ENCODE data around the gene NDST3. TPM values are rescaled to one million over a fixed set of nuclear protein-coding genes. Genes with fewer than 3 reads are reported as not detected.

Gene NDST3
- 1.5 and 2.7 TPM in 2 replicates for total RNA-seq (ENCODE audit: low replicate concordance)
- long read RNA-seq, full-length matches to known transcripts = 1 of 7 reads
- long read RNA-seq, partial matches to known transcripts = 3 of 7 reads
- long read RNA-seq, other reads (novel, unspliced or antisense) = 3 of 7 reads

DNA sequence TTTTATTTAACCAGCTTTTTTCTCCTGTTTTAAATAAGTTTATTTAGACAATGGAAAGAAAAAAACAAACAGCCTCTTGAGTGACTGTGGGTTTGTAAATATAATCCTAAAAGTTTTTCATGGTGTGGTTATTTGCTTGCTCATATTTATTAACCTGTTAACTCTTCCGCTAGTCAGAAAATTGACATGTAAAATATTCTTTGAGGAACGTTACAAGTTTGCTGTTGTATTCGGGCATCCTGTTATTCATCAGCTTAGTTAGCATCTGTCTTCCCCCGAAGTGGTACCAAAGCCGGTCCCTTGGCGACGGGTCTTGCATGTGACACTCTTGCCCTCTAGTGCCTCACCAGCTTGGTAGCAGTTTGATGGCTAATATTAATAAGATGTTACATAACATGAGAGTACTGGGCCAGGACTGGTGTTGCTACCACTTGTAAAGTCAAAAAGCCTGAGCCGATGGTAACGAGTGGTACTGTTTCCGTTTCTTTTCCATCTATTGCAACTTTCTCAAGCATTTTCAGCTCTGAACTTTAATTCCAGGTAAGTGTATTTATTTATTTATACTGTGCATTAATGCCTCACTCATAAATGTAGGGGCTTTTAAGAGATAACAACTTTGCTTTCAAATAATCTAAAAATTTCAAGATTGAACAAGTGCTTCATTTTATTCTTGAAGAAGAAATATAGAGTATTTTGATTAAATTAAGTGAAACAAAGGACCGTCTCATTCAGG, at the start of gene NDST3:
Gene NDST3 (plus strand): TSS at position 434 of the 733 bp plus-strand sequence. CDS start 19,425 bp downstream, outside the sequence.
- Mint-ChIP-seq H3K4me1 (ENCODE audit: unreplicated experiment) (peaks cover 5% of the 10 kb centered on the region), H3K27me3 (peaks cover 28% of the 10 kb centered on the region), H3K36me3 (no peaks in the 10 kb centered on the region), H3K4me3 (peak within 1 kb of the TSS; percentile 91), H3K27ac (peak within 1 kb of the TSS; percentile 24), H3K9me3 (no peaks in the 10 kb centered on the region)
- TF ChIP-seq CTCF (conservative IDR thresholded peaks at IDR 0.05) = peak; percentile 79
- DNase-seq (ENCODE audit: extremely low spot score, unreplicated experiment) = no peak

- Mint-ChIP-seq H3K4me1 (ENCODE audit: unreplicated experiment) (no peaks in the 10 kb centered on the region), H3K27ac (no peak overlapping the region), H3K9me3 (no peaks in the 10 kb centered on the region), H3K27me3 (no peaks in the 10 kb centered on the region), H3K4me3 (no peak overlapping the region), H3K36me3 (no peaks in the 10 kb centered on the region)
- no peak for DNase-seq (ENCODE audit: extremely low spot score, unreplicated experiment)
- TF ChIP-seq CTCF (conservative IDR thresholded peaks at IDR 0.05) = no peak
Observed at GRCh38 chr4:117986321-117986720, 48.0 kb upstream of the NDST3 start.

GRCh38 chr4:117987464-117987863, 46.8 kb upstream of the NDST3 start:
- TF ChIP-seq CTCF (conservative IDR thresholded peaks at IDR 0.05) = no peak
- Mint-ChIP-seq H3K9me3 (no peaks in the 10 kb centered on the region), H3K27me3 (no peaks in the 10 kb centered on the region), H3K27ac (no peak overlapping the region), H3K4me1 (ENCODE audit: unreplicated experiment) (no peaks in the 10 kb centered on the region), H3K36me3 (no peaks in the 10 kb centered on the region), H3K4me3 (no peak overlapping the region)
- no peak for DNase-seq (ENCODE audit: extremely low spot score, unreplicated experiment)

DNA sequence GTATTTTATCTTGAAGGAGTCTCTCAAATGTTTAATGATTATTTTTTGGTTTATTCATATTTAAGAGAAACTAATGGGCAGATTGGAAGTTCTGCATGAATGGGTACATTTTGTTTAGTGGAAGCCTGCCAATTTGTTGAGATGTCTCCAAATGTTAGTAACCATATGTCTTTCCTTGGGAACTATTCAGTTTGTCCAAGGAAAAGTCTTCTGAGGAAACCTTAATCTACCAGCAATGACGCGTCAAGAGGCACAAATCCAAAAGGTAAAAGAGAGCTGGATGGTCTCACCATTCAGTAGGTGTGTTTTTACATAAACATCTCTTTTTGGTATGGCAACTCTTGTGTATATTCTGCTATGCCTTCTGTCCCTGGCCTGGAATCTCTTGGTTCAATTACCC, 37.4 kb upstream of the NDST3 start:
- no peak for DNase-seq (ENCODE audit: extremely low spot score, unreplicated experiment)
- Mint-ChIP-seq H3K4me1 (ENCODE audit: unreplicated experiment) (no peaks in the 10 kb centered on the region), H3K36me3 (no peaks in the 10 kb centered on the region), H3K9me3 (no peaks in the 10 kb centered on the region), H3K4me3 (no peak overlapping the region), H3K27me3 (no peaks in the 10 kb centered on the region), H3K27ac (no peak overlapping the region)
- no peak for TF ChIP-seq CTCF (conservative IDR thresholded peaks at IDR 0.05)

GRCh38 chr4:118004088-118004487, 30.2 kb upstream of the NDST3 start:
- no peaks in the 10 kb centered on the region for H3K36me3 Mint-ChIP-seq
- no peaks in the 10 kb centered on the region for H3K27me3 Mint-ChIP-seq
- no peaks in the 10 kb centered on the region for H3K4me1 Mint-ChIP-seq (ENCODE audit: unreplicated experiment)
- H3K27ac Mint-ChIP-seq = no peak overlapping the region
- H3K4me3 Mint-ChIP-seq = no peak overlapping the region
- no peak for TF ChIP-seq CTCF (conservative IDR thresholded peaks at IDR 0.05)
- no peaks in the 10 kb centered on the region for H3K9me3 Mint-ChIP-seq
- DNase-seq (ENCODE audit: extremely low spot score, unreplicated experiment) = no peak
